GM12892 (cell line): ENCODE measurements around the gene SORCS2.

Source experiments
- DNase-seq: peaks from one replicate; pipeline ENCODE4 v3.0.0; 2011; ENCODE audit not compliant: insufficient read length
- FAIRE-seq: peaks from 2 replicates; lab custom pipeline; 2011; peaks lifted over from hg19 to GRCh38; lab: Jason Lieb, UNC
- POLR2A ChIP-seq: IDR thresholded peaks from 2 replicates; pipeline ENCODE4 v1.6.1; 2011; ENCODE audit warnings: low read depth, low read length, control low read depth
- POLR2AphosphoS5 ChIP-seq: IDR thresholded peaks from 2 replicates; pipeline ENCODE4 v1.6.1; 2011; ENCODE audit warnings: low read depth, low read length, control low read depth
- TAF1 ChIP-seq: IDR thresholded peaks from 2 replicates; pipeline ENCODE4 v1.6.1; 2011; ENCODE audit warnings: low read depth, mild to moderate bottlenecking, control low read depth, low read length, borderline replicate concordance

The SORCS2 gene

GRCh38 chr4:7621252-7622035, 429.1 kb downstream of the SORCS2 start:
- no peak for TF ChIP-seq POLR2AphosphoS5
- TF ChIP-seq TAF1 = no peak
- TF ChIP-seq POLR2A = no peak
- DNase-seq (no peak), FAIRE-seq (no peak)

GRCh38 chr4:7622371-7622770, 430.0 kb downstream of the SORCS2 start:
- FAIRE-seq = no peak
- DNase-seq = no peak
- TF ChIP-seq POLR2AphosphoS5 (no peak), TAF1 (no peak), POLR2A (no peak)

- FAIRE-seq = no peak
- no peak for DNase-seq
- TF ChIP-seq POLR2AphosphoS5 (no peak), TAF1 (no peak), POLR2A (no peak)
Observed at GRCh38 chr4:7623468-7623867, 431.1 kb downstream of the SORCS2 start.

GRCh38 chr4:7624396-7624980, 432.1 kb downstream of the SORCS2 start:
- FAIRE-seq (no peak), DNase-seq (no peak)
- TF ChIP-seq POLR2AphosphoS5 (no peak), TAF1 (no peak), POLR2A (no peak)

- no peak for DNase-seq
- TF ChIP-seq POLR2A (no peak), TAF1 (no peak), POLR2AphosphoS5 (no peak)
- FAIRE-seq = no peak
Observed at GRCh38 chr4:7625071-7625470, 432.7 kb downstream of the SORCS2 start.

- DNase-seq (no peak), FAIRE-seq (no peak)
- no peak for TF ChIP-seq TAF1
- TF ChIP-seq POLR2AphosphoS5 = no peak
- TF ChIP-seq POLR2A = no peak
Observed at GRCh38 chr4:7626531-7626930, 434.2 kb downstream of the SORCS2 start.

- no peak for TF ChIP-seq POLR2AphosphoS5
- TF ChIP-seq TAF1 = no peak
- TF ChIP-seq POLR2A = no peak
- DNase-seq (no peak), FAIRE-seq (no peak)
Observed at GRCh38 chr4:7627251-7628250, 435.2 kb downstream of the SORCS2 start.

- no peak for TF ChIP-seq POLR2A
- TF ChIP-seq POLR2AphosphoS5 = no peak
- no peak for TF ChIP-seq TAF1
- FAIRE-seq = no peak
Observed at GRCh38 chr4:7628432-7628831, 436.1 kb downstream of the SORCS2 start.

GRCh38 chr4:7629501-7630254, 437.3 kb downstream of the SORCS2 start:
- TF ChIP-seq POLR2AphosphoS5 (no peak), TAF1 (no peak), POLR2A (no peak)
- FAIRE-seq (no peak), DNase-seq (no peak)

More at GRCh38 chr4:7628432-7628831, 436.1 kb downstream of the SORCS2 start:
- no peak for DNase-seq

- TF ChIP-seq POLR2AphosphoS5 (no peak), TAF1 (no peak), POLR2A (no peak)
- FAIRE-seq = no peak
- DNase-seq = no peak
Observed at GRCh38 chr4:7630568-7631287, 438.4 kb downstream of the SORCS2 start.
